Breast epithelium (tissue), 3 donors: Measurements from ENCODE around the gene CCND1.

ENCODE experiments used
- POLR2AphosphoS5 ChIP-seq, 3 donors: sonication (generic); formaldehyde crosslinking; IDR thresholded peaks; one replicate each; pipeline ENCODE4 v1.6.1; 2017; ENCODE audit warnings: antibody characterized with exemption in 3 of 3
- TF ChIP-seq, protein P1 (sequence below), 3 donors: fragments of 450-650 bp; IDR thresholded peaks; one replicate each; pipeline ENCODE4 v1.5.1; 2016 to 2017; ENCODE audit warnings: antibody characterized with exemption in 3 of 3, mild to moderate bottlenecking in 3 of 3, moderate library complexity in 3 of 3

- no peak for TF ChIP-seq POLR2AphosphoS5 (IDR thresholded peaks at IDR 0.05)
- TF ChIP-seq, protein P1, sequence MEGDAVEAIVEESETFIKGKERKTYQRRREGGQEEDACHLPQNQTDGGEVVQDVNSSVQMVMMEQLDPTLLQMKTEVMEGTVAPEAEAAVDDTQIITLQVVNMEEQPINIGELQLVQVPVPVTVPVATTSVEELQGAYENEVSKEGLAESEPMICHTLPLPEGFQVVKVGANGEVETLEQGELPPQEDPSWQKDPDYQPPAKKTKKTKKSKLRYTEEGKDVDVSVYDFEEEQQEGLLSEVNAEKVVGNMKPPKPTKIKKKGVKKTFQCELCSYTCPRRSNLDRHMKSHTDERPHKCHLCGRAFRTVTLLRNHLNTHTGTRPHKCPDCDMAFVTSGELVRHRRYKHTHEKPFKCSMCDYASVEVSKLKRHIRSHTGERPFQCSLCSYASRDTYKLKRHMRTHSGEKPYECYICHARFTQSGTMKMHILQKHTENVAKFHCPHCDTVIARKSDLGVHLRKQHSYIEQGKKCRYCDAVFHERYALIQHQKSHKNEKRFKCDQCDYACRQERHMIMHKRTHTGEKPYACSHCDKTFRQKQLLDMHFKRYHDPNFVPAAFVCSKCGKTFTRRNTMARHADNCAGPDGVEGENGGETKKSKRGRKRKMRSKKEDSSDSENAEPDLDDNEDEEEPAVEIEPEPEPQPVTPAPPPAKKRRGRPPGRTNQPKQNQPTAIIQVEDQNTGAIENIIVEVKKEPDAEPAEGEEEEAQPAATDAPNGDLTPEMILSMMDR (IDR thresholded peaks at IDR 0.05), result no peak
Observed at GRCh38 chr11:69677749-69678148, 36.8 kb downstream of the CCND1 start.
